HG03280 (cell line): ENCODE results near the gene RETN.
A peak's percentile ranks its signal among the peaks of the same experiment; 100 is the strongest.

ENCODE experiments used
- ATAC-seq: cut with Tn5 transposase; IDR thresholded peaks from one replicate; pipeline ENCODE4 v1.9.1; 2021; ENCODE audit warnings: mild to moderate bottlenecking, moderate library complexity; ENCODE audit not compliant: unreplicated experiment

RETN gene, protein sequence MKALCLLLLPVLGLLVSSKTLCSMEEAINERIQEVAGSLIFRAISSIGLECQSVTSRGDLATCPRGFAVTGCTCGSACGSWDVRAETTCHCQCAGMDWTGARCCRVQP

DNA sequence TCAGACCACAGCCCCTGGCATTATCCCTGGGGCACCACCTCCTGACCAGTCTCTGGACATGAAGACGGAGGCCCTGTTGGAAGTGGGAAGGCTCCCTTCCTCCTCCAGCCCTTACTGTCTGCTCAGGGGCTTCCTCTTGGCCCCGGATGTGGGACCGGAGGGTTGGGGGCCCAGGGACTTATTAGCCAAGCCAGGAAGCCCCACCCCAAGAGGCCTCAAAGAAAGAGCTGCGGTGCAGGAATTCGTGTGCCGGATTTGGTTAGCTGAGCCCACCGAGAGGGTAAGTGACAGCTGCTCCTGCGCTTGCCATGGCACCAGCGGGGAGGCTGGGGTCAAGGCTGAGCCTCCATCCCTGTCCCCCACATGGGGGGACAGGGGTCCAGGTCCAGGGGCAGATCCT, at the start of gene RETN:
Gene RETN, plus strand, starts transcription at position 208 of the 400 bp plus-strand sequence. CDS start 278 bp downstream, outside the sequence.
- no peak for ATAC-seq

DNA sequence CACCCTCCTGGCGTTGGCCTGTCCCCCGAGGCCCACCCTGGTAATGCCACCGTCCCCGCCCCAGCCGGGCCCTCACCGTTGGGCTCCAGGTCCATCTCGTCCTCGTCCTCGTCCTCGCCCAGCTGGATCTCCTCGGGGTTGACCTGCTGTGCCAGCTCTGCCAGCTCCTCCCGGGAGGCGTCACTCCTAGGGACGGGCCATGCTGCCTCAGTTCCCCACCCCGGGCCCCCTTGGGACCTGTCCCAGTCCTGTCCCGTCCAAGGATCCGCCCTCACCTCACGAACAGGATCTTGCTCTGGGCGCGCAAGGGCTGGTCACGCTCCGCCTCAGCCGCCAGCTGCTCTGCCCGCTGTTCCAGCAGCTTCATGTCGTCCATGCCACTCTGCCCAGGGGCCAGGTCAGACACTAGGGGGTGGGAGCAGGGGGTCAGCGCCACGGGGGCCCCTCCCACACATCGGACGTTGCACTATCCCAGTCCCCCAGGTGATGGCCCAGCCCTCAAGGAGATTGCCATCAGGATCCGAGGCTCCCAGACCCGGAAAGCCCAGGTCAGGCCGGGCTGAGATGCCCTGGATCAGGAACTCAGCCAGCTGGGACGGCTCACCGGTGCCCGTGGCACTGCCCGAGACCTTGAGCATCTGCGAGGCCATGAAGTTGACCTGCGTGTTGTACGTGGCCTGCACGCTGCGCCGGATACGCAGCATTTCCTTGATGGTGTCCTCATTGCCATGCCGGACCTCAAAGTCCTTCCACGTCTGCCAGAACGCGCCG, 49.0 kb upstream of the RETN start:
- ATAC-seq, result no peak

DNA sequence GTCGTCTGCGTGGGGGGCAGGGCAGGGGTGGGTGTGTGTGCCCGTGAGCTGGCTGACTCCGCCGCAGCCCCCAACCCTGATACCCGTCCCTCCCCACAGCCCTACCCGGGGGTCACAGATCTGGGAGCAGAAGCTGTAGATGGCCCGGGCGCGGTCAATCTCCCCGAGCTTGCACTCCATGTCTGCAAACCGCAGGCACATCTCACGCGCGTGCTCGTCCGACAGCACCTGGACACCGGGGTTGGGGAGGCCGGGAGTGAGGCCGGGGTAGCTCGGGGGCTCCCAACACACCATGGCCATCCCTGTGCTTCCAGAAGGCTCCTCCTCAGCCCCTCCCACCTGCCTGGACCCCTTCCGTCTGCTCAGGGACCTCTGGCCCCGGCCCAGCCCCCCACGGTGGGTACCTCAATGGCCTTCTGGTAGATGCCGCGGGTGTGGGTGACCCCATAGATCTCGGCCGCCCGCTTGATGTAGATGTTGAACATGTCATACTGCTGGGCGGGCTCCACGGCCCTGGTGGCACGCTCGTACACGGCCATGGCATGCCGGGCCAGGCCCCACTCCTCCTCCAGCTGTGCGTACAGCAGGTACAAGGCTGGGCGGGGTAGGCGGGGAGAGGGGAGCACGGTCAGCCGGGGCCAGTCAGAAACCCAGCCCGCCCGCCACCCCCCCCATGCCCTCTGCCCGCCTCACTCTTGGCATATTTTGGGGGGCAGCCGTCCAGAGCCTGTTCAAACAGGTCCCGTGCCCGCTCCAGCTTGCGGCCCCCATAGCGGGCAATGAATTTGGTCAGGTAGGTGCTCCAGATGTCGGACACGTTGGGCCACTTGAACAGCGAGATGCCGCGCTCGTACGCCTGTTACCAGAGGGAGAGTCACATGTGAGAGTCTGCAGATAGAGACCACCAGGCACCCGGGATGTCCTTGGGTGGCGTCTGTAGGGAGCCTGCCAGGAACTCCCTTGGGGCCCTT, 48.1 kb upstream of the RETN start:
- no peak for ATAC-seq

DNA sequence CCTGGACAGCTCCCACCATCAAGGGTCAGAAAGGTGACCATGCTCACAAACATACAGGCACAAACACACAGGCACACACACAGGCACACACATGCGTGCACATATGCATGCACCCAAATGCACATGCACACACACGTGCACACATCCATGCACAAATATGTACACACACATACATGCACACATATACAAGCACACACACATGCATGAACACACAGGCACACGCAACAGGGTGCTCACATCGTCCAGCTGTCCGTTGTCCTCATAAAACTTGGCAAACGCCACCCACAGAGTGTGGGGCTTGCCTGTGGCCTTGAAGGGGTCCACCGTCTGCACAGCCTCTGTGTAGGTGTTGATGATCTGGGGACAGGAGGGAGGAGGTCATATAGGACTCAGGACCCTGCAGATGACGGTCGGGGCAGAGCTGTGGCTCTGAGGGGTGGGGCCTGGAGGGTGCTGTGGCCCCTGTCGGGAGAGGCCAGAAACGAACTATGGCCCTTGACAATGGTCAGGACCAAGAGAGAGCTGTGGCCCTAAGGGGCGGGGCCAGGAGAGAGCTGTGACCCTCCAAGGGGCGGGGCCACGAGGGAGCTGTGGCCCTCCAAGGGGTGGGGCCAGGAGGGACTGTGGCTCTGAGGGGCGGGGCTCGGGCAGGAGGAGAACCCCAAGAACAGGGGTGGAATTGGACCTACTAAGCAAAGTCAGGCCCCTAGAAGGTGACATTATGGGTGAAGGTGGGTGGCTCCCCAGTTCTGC, 45.7 kb upstream of the RETN start:
- no peak for ATAC-seq

DNA sequence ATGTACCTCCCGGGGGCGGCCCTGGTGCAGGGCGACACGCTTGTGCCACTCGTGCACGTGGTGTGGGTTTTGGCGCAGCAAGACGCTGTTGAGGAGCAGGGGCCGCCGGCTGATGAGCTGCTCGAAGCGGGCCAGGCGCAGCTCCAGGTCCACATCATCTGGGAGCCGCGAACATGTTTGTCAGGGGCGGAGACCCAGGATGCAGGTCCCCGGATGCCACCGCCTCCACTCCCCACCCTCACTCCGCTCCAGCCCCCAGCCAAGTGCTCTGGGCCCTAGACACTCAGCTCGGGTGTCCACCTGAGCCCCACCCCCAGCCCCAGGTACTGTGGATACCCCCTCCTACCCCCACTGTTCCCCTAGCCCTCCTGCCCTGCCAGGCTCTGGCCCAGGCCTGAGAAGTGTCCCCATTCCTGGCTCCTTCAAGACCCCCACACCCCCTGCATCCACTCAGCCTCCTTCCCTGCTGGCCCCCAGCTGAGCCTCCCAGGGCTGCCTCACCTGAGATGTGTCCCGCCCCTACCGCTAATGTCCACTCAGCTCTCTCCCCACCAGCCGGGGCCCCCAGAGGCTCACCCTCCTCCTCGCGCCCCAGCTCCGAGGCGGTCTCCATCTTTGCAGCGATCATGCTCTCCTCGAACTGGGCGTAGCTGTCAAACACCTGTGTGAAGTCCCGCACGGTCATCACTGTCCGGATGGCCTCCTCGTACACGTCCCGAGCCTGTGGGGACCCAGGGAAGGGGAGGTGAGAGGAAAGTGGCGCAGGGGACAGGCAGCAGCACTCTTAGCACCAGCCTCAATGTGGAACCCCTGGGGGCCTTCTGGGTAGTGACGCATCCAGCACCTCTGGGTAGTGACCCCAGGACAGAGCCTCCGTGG, 44.9 kb upstream of the RETN start:
- ATAC-seq, result no peak

DNA sequence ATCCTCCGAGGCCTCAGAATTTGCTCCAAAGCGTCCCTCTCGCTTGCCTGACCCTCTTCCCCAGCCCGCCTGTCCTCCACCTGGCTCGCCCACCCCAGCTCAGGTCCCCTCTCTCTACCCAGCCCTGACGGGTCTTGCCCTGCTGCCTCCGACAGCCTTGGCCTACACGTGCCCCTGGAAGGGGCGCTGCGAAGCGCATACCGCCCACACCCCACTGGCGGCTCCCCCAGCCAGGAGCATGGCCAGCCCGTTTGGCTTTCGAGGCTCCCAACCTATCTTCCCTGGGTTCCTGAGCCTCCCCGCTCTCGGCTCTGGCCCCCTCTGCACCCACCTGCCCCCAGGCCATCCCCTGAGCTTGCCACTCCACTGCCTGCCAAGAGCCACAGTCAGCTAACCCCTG, 44.0 kb upstream of the RETN start:
- ATAC-seq, result no peak

DNA sequence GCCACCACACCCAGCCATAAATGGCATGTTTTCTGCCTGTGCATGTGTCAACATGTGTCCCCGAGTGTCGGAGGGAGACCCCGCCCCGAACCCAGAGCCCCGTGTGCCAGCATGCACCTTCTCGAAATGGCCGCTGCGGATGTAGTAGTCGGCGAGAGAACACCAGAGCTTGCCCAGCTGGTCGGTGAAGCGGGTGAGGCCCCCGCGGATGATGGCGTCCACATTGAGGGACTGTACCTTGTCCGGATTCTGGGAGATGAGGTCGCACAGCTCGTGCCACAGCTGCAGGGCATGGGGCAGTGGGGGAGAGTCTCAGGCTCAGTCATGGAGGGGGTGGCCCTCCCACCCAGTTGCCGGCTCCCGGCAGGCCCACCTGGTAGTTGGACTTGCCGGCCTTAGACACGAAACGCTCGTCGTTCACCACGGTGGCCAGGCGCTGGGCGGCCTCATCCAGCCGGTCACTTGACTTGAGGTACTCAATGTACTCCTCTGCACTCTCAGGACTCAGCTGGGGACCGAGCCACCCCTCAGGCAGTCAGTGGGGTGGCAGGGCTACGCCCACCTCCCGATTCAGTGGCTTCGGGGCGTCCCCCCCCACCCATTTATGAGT, 43.0 kb upstream of the RETN start:
- no peak for ATAC-seq

DNA sequence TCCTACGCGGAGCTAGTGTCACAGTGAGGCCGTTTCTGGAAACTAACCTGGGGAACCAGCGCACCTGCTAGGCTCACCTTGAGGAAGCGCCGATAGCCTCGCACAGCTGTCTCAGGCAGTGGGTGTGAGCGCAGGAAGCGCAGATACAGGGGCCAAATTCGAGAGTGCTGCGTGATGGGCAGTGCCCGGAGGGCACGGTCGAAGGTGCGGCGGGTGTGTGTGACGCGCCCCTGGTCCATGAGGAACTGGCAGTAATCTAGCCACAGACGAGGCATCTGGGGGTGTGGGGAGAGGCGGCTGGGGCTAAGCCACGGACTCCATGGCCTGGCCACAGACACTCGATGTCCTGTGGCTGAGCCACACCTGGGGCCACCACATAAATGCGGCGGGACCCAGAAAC, 41.7 kb upstream of the RETN start:
- no peak for ATAC-seq

DNA sequence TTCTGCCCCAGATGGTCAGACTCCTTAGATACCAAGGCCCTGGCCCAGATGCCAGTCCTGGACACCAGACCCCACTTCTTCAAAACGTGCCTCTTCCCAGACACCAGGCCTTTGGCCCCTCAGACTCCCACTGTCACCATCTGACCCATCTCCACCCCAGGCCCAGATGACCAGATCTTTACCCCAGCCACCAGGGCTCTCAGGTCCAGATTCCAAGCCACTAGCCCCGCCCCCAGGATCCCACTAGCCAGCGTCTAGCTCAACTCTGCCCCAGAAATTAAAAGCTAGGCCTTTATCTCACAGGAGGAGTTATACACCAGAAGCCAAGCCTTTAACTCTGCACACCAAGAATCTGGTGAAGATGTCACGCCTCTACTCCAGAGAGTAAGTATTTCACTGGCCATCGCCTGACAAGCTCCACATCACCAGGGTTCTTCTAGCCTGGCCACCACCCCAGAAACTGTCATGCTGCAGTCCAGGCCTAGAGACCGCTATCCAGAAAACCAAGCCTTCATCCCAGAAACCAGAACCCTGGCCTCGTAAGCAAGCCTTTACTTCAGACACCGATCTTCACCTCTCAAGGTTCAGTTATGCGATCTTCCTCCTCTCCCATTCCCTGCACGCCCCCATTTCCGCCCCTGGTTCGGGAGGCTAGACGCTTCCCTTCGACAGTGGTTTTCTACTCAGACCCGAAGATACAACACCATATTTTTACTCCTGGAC, 40.1 kb upstream of the RETN start:
- no peak for ATAC-seq

DNA sequence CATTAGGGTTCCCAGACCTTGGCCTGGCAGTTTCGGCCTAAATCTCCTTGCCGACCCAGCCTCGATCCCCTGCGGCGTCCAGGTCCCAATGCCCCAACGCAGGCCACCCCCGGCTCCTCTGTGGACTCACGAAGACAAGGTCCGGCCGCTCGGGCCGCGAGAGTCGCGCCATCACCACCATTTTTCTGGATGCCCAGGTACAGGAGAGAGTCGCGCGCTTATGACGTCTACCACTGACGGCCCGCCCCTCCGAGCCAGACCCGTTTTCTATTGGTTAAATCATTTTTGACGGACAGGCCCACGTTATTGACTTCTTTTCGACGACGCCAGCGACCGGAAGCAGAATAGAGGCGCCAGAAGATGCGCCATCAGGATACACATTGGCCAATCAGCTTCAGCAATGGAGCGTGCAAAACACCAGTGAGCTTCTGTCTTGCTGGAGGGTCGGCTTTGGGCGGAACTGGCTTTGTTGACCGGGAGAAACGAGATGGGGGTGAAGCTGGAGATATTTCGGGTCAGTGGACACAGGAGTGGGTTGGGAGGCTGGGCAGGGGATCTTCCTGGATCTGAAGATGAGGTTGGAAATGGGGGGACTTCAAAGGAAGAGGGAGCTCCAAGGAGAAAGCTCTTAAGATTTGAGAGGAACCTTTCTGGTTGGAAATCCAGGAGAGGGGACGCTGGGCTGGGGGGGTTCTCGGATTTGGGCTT, 39.3 kb upstream of the RETN start, which contains the start of the genes PET100 and XAB2:
Gene PET100, plus strand, starts transcription at position 447 of the 708 bp plus-strand sequence. Its CDS starts 41 bp downstream, at position 488.
Gene XAB2, minus strand, starts transcription at position 199 of the 708 bp plus-strand sequence. Its CDS starts 18 bp downstream, at position 181.
- peak; percentile 93 for ATAC-seq

DNA sequence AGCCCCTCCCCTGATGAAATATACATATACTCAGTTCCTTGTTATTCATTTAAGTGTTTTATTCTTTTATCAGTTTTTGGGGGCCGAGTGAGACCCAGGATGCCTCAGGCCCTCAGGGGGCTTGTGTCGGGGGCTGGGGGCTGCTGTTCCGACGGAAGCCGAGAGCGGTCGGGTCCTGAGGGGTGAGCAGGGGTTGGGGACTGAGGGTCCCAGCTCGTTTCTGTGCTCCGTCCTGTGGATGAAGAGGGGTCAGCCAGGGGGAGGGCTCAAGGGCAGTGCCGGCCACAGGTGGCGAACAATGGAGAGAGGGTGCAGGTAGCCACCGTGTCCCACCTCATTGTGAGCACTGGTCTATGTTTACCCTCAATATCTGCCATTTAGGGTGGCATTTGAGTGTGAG, 37.3 kb upstream of the RETN start:
- no peak for ATAC-seq

DNA sequence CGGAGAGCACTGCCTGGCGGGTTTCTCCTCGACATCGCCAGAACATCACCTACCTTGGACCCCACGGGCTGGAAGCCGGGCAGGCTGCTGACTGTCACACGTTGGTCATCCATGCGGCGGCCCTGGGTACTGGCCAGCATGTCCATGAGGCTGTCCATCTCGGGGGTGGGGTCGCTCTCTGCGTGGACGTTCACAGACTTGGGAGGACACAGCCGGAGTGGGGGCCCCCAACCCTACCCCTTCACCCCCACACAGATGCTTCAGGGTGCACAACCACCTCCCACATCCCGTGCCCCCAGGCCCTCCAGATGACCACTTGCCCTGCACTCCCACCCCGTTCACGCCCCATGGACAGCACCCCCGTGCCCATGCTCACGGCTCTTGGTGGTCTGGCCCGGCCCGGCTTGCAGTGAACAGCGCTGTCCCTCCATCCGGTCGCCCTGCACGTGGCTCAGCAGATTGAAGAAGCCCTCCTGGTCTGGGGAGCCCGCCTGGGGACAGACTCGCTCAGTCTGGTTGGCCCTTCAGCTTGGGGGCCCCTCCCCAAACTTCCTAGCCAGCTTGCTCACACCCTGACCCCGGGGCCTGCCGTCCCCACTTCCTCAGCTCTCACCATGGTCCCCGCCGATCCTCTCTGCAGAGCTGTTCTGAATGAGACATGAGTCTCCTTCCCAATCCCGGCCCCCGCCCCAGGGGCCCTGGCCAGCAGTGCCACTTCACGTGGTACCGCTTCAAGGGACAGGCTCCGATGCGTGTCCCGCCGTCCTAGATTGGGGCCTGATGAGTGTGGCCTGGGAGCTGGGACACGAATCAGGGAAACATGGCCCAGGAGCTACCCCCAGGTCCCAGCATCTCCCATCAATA, 36.3 kb upstream of the RETN start:
- ATAC-seq, result no peak

DNA sequence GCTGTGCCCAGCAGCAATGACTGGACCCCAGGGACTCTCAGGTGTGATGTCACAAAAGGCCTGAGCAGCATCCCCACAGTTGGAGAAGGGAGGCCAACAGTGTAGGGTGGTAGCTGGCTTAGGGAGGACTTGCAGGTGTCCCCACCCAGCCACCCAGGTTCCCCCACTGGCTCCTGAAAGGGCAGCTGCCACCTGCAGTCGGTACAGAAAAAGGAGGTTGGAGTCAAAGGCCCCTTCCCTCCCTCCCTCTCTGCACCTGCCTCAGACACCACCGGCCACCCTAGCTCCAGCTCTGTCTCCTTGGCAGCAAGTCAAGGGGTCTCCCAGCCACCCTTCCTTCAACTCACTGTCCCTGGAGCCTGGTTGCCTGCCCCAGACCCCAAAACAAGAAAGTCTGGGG, 35.2 kb upstream of the RETN start, which contains the start of gene PCP2:
Gene PCP2, minus strand, starts transcription at position 22 of the 400 bp plus-strand sequence. CDS start 262 bp downstream, outside the sequence.
- ATAC-seq, result no peak

DNA sequence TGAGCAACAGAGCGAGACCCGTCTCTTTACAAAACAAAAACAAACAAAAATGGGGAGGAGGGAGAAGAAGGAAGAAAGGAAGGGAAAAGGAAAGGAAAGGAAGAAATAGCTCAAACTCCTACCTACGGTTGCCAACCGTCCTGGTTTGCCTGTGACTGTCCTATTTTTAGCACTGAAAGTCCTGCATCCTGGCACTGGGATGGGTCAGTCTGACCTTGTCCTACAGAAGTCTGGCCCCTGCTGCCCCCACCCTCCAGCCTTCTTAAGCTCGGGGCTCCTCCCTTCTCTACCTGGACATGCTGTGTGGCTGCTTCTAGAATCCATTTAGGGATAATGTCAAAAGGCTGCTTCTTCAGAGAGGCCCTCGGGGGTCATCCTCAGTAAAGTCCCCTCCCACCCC, 33.2 kb upstream of the RETN start:
- no peak for ATAC-seq

DNA sequence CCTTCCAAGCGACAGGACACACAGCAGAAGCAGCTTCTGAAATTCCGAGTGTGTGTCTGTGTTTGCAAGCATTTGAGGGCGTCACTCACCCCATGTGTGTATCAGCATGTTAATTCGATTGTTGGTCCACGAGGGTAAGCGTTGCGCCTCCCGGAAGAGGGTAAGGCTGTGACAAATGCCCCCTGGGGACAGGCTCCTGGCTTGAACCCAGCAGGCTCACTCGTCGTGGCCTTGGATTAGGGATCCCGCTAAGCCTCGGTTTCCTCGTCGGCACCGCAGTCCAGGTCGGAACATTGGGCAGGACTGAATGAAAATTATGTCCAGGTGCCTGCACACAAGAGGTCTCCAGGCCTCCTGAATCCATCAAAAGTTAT, 32.5 kb upstream of the RETN start:
- ATAC-seq, result no peak

DNA sequence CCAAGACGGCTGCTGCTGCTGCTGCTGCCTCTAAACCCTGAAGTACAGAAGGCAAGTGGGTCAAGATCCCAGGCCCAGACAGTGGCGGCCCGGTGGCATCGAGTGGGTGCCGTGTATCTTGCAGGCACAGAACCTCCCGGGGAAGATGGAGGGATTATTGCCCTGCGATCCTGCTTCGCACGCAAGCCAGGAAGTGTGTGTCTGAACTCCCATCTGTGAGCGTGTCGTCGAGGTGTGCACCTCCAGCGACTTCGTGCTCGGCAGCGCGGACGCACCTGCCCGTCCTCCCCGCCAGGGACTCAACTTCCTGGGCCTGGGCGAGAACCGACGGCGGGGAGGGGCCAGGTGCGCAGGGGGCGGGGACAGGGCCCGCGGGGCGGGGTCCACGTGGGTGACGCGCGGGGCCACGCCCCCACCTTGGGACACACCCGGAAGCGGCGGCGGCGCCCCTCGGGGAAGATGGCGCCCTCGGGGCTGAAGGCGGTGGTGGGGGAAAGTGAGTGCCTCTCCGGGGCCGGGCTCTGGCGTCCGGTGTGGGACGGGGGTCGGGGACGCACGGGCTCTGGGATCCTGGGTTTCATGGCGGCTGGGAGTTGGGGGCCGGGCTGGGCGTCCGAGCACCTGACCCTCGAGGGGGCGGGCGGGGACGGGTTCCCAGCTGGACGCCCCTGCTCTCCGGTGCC, 32.0 kb upstream of the RETN start, which contains the start of gene STXBP2:
Gene STXBP2, plus strand, starts transcription at position 420 of the 683 bp plus-strand sequence. Its CDS starts 40 bp downstream, at position 460.
- peak; percentile 68 for ATAC-seq
